Mesodermal cell (in vitro differentiated cells): ENCODE results near the gene GLB1L.
"Not testable (repeated sequence)": the region's sequence is repeated elsewhere in the genome, so short reads cannot be mapped to it uniquely, and the experiment has no call there.

Experiments used
- H3K27ac ChIP-seq: 2 replicates; pipeline ENCODE4 v1.7.0; 2013; ENCODE audit warnings: mild to moderate bottlenecking, low read depth, low read length, moderate library complexity; ENCODE audit not compliant: severe bottlenecking
- H3K36me3 ChIP-seq: 2 replicates; pipeline ENCODE4 v1.7.1; 2013; ENCODE audit warnings: mild to moderate bottlenecking, low read length, moderate library complexity; ENCODE audit not compliant: control insufficient read depth, insufficient read depth
- H3K4me1 ChIP-seq: one replicate; pipeline ENCODE4 v1.7.1; 2013; ENCODE audit warnings: mild to moderate bottlenecking, low read length; ENCODE audit not compliant: insufficient read depth, control insufficient read depth, poor library complexity, severe bottlenecking
- H3K4me3 ChIP-seq: 2 replicates; pipeline ENCODE4 v1.7.0; 2013; ENCODE audit warnings: low read length, control low read depth, mild to moderate bottlenecking; ENCODE audit not compliant: insufficient read depth, poor library complexity, severe bottlenecking; ENCODE audit errors: extremely low read depth
- H3K9me3 ChIP-seq: 2 replicates; pipeline ENCODE4 v1.7.1; 2013; ENCODE audit warnings: mild to moderate bottlenecking, low read length, moderate library complexity; ENCODE audit not compliant: control insufficient read depth
- WGBS, 2 experiments: methylation state at CpG; one replicate each; pipeline ENCODE4 v1.1.5; 2013; ENCODE audit warnings: missing lambda C conversion rate in 2 of 2; ENCODE audit not compliant: insufficient coverage in 2 of 2; 5-methylcytosine and 5-hydroxymethylcytosine counted together

The GLB1L gene

GRCh38 chr2:219204425-219205164 is 40.6 kb downstream of the GLB1L start:
- H3K36me3 ChIP-seq, result peaks cover 17% of the 10 kb centered on the region
- H3K4me1 ChIP-seq, result peaks cover 7% of the 10 kb centered on the region
- no peak overlapping the region for H3K27ac ChIP-seq
- no peaks in the 10 kb centered on the region for H3K9me3 ChIP-seq
- 90 to 100% methylated on average over 2 to 6 of the region's 7 CpGs for WGBS, 2 experiments
- H3K4me3 ChIP-seq, result no peak overlapping the region

GRCh38 chr2:219201331-219201730 is 43.9 kb downstream of the GLB1L start:
- not testable (repeated sequence) for H3K9me3 ChIP-seq, H3K27ac ChIP-seq, H3K4me3 ChIP-seq, H3K4me1 ChIP-seq, H3K36me3 ChIP-seq
- 97 to 100% methylated on average over 3 to 14 of the region's 21 CpGs for WGBS, 2 experiments

- not testable (repeated sequence) for H3K9me3 ChIP-seq, H3K4me1 ChIP-seq, H3K36me3 ChIP-seq, H3K4me3 ChIP-seq, H3K27ac ChIP-seq
- WGBS, 2 experiments, result 93 to 96% methylated on average over 18 to 19 of the region's 26 CpGs
Observed at GRCh38 chr2:219200502-219201326, 44.5 kb downstream of the GLB1L start.

- WGBS, 2 experiments, result 88 to 94% methylated on average over 6 to 10 of the region's 12 CpGs
- Histone ChIP-seq H3K4me3 (no peak overlapping the region), H3K9me3 (no peaks in the 10 kb centered on the region), H3K4me1 (no peaks in the 10 kb centered on the region), H3K27ac (no peak overlapping the region), H3K36me3 (no peaks in the 10 kb centered on the region)
Observed at GRCh38 chr2:219199470-219200211, 45.6 kb downstream of the GLB1L start.

- WGBS, 2 experiments, result 80 to 88% methylated on average over 5 of the region's 5 CpGs
- no peak overlapping the region for H3K4me3 ChIP-seq
- no peak overlapping the region for H3K27ac ChIP-seq
- H3K9me3 ChIP-seq, result no peaks in the 10 kb centered on the region
- H3K4me1 ChIP-seq, result no peaks in the 10 kb centered on the region
- no peaks in the 10 kb centered on the region for H3K36me3 ChIP-seq
Observed at GRCh38 chr2:219198974-219199373, 46.3 kb downstream of the GLB1L start.

GRCh38 chr2:219197388-219197787 is 47.9 kb downstream of the GLB1L start:
- no peaks in the 10 kb centered on the region for H3K36me3 ChIP-seq
- H3K4me3 ChIP-seq, result no peak overlapping the region
- H3K9me3 ChIP-seq, result no peaks in the 10 kb centered on the region
- H3K4me1 ChIP-seq, result no peaks in the 10 kb centered on the region
- H3K27ac ChIP-seq, result no peak overlapping the region
- WGBS, 2 experiments, result 100% methylated on average over 1 of the region's 1 CpG

GRCh38 chr2:219186754-219187456 is 58.3 kb downstream of the GLB1L start:
- no peaks in the 10 kb centered on the region for H3K4me1 ChIP-seq
- WGBS, 2 experiments, result 83 to 93% methylated on average over 3 to 5 of the region's 7 CpGs

More at GRCh38 chr2:219186754-219187456, 58.3 kb downstream of the GLB1L start:
- H3K27ac ChIP-seq, result no peak overlapping the region
- H3K9me3 ChIP-seq, result no peaks in the 10 kb centered on the region
- H3K4me3 ChIP-seq, result no peak overlapping the region
- H3K36me3 ChIP-seq, result peaks cover 24% of the 10 kb centered on the region
